CD14-positive monocyte (primary cell): ENCODE data around the gene CUX1. TPM values are rescaled to one million over a fixed set of nuclear protein-coding genes. Genes with fewer than 3 reads are reported as not detected.

Source experiments
- DNase-seq, 3 donors: peaks; one replicate each; pipeline ENCODE4 v3.0.0-alpha.2; 2011 to 2022
- H2AFZ ChIP-seq: 2 replicates; pipeline ENCODE4 v1.6.0; 2012; ENCODE audit warnings: mild to moderate bottlenecking, low read depth, low read length, inconsistent platforms; ENCODE audit not compliant: insufficient read depth, poor library complexity, severe bottlenecking
- H3K27ac ChIP-seq, 2 donors: 1 replicate in 1 of 2; 2 replicates in 1 of 2; pipeline ENCODE4 v1.5.1; 2012 to 2013; ENCODE audit warnings: low read length in 2 of 2, control low read depth in 1 of 2, inconsistent platforms in 1 of 2, low read depth in 1 of 2, mild to moderate bottlenecking in 1 of 2
- H3K27me3 ChIP-seq, 2 donors: one replicate each; pipeline versions ENCODE4 v1.6.0 to v1.6.1; 2011 to 2013; ENCODE audit warnings: low read length in 2 of 2; ENCODE audit not compliant: control insufficient read depth in 2 of 2, insufficient read depth in 2 of 2
- H3K36me3 ChIP-seq, 2 donors: replicated peaks in 1 of 2; 1 replicate in 1 of 2; 2 replicates in 1 of 2; pipeline versions ENCODE4 v1.5.1 to v1.6.1; 2012 to 2013; ENCODE audit warnings: low read length in 2 of 2, control low read depth in 1 of 2, inconsistent platforms in 1 of 2, mild to moderate bottlenecking in 1 of 2; ENCODE audit not compliant: insufficient read depth in 2 of 2, control insufficient read depth in 1 of 2
- H3K4me1 ChIP-seq, 2 donors: 1 replicate in 1 of 2; 2 replicates in 1 of 2; pipeline versions ENCODE4 v1.5.1 to v1.6.1; 2012 to 2013; ENCODE audit warnings: low read length in 2 of 2, control low read depth in 1 of 2, inconsistent platforms in 1 of 2, mild to moderate bottlenecking in 1 of 2, moderate library complexity in 1 of 2; ENCODE audit not compliant: insufficient read depth in 2 of 2, control insufficient read depth in 1 of 2
- H3K4me2 ChIP-seq: replicated peaks from 2 replicates; pipeline ENCODE3; 2012; ENCODE audit warnings: low read length, moderate library complexity, mild to moderate bottlenecking; ENCODE audit not compliant: poor library complexity, severe bottlenecking; ENCODE audit errors: extremely low read depth
- H3K4me3 ChIP-seq, 3 experiments: fragments of 200-600 bp in 1 of 3; sonication (generic) in 1 of 3; replicated peaks in 1 of 3; 1 replicate in 2 of 3; 2 replicates in 1 of 3; pipeline ENCODE4 v1.5.1; 2011 to 2013; ENCODE audit warnings: low read length in 3 of 3, mild to moderate bottlenecking in 3 of 3, control low read depth in 2 of 3, low read depth in 2 of 3, inconsistent platforms in 1 of 3, moderate library complexity in 1 of 3
- H3K79me2 ChIP-seq: 2 replicates; pipeline ENCODE4 v1.6.0; 2012; ENCODE audit warnings: mild to moderate bottlenecking, control low read depth, inconsistent platforms, low read length, moderate library complexity; ENCODE audit not compliant: insufficient read depth
- H3K9ac ChIP-seq: 2 replicates; pipeline ENCODE4 v1.6.0; 2017; ENCODE audit warnings: low read length, mild to moderate bottlenecking; ENCODE audit not compliant: insufficient read depth, poor library complexity, severe bottlenecking
- H3K9me3 ChIP-seq, 2 donors: replicated peaks in 1 of 2; 1 replicate in 1 of 2; 2 replicates in 1 of 2; pipeline versions ENCODE4 v1.5.1 to v1.6.1; 2012 to 2013; ENCODE audit warnings: low read length in 2 of 2, control low read depth in 1 of 2; ENCODE audit not compliant: control insufficient read depth in 1 of 2, insufficient read depth in 1 of 2
- H4K20me1 ChIP-seq: 2 replicates; pipeline ENCODE4 v1.6.0; 2012; ENCODE audit warnings: mild to moderate bottlenecking, low read length, control low read depth, moderate library complexity; ENCODE audit not compliant: insufficient read depth
- H3K27ac Mint-ChIP-seq, 7 donors: one replicate each; pipeline ENCODE4 v1.8.0; 2020; ENCODE audit warnings: mild to moderate bottlenecking in 7 of 7, mixed read lengths in 7 of 7, moderate library complexity in 6 of 7, inconsistent platforms in 2 of 7
- H3K27me3 Mint-ChIP-seq, 3 donors: one replicate each; pipeline ENCODE4 v1.8.0; 2021 to 2022; ENCODE audit warnings: low read depth in 3 of 3, mild to moderate bottlenecking in 3 of 3, mixed read lengths in 3 of 3, moderate library complexity in 3 of 3, inconsistent platforms in 1 of 3
- H3K36me3 Mint-ChIP-seq, 2 donors: one replicate each; pipeline ENCODE4 v1.8.0; 2020; ENCODE audit warnings: mixed read lengths in 2 of 2, inconsistent platforms in 1 of 2, mild to moderate bottlenecking in 1 of 2
- H3K4me1 Mint-ChIP-seq: one replicate; pipeline ENCODE4 v1.8.0; 2020; ENCODE audit warnings: mild to moderate bottlenecking, mixed read lengths
- H3K4me3 Mint-ChIP-seq, 2 donors: one replicate each; pipeline ENCODE4 v1.8.0; 2020; ENCODE audit warnings: mild to moderate bottlenecking in 2 of 2, mixed read lengths in 2 of 2, moderate library complexity in 1 of 2
- H3K9me3 Mint-ChIP-seq, 7 donors: one replicate each; pipeline ENCODE4 v1.8.0; 2020 to 2022; ENCODE audit warnings: mixed read lengths in 7 of 7, mild to moderate bottlenecking in 6 of 7, moderate library complexity in 6 of 7, inconsistent platforms in 2 of 7
- CTCF ChIP-seq: fragments of 200-600 bp; IDR thresholded peaks from one replicate; pipeline ENCODE4 v1.8.0; 2022; ENCODE audit warnings: antibody characterized with exemption, mild to moderate bottlenecking
- WGBS: methylation state at CpG from one replicate; pipeline ENCODE4 v1.1.5; 2013; ENCODE audit warnings: missing lambda C conversion rate; ENCODE audit not compliant: insufficient coverage; 5-methylcytosine and 5-hydroxymethylcytosine counted together
- intact Hi-C, 2 donors: fragments of 100-400 bp; cut with micrococcal nuclease; formaldehyde crosslinking; loops; one replicate each; pipeline versions ENCODE4 v1.15.0 to v1.15.1; 2023
- polyA plus RNA-seq, 3 donors: library from polyadenylated mRNA; depleted of rRNA in 1 of 3; unstranded in 2 of 3; stranded (reverse) in 1 of 3; fragments of 300-500 nt in 2 of 3; fragments of >200 nt in 1 of 3; fragmentation: Illumina TruSeq in 2 of 3; gene quantifications; 1 replicate in 2 of 3; 2 replicates in 1 of 3; pipeline ENCODE4 v1.2.3, GENCODE V29; 2012 to 2021

Gene CUX1
- polyA plus RNA-seq, 3 donors: 17.6 to 38.0 (median 28.0) TPM

DNA sequence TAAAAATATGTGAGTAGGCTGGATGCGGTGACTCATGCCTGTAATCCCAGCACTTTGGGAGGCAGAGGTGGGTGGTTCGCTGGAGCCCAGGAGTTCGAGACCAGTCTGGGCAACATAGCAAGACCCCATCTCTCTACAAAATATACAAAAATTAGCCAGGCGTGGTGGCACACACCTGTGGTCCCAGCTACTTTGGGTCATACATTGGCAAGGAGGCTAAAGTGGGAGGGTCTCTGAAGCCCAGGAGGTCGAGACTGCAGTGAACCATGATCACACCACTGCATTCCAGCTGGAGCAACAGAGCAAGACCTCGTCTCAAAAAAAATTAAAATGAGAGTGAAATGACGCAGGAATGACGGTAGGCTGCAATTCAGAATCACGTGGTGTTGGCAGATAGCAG, 404.5 kb downstream of the CUX1 start:
- Histone ChIP-seq H3K4me3 (no peak overlapping the region), H3K9ac (no peak overlapping the region), H3K27ac (no peak overlapping the region), H2AFZ (no peak overlapping the region), H4K20me1 (peaks cover 54% of the 10 kb centered on the region), H3K9me3 (no peaks in the 10 kb centered on the region), H3K36me3 (peaks cover 28 to 73% of the 10 kb centered on the region in 2 donors), H3K4me1 (no peaks in the 10 kb centered on the region), H3K27me3 (no peaks in the 10 kb centered on the region), H3K4me2 (no peak overlapping the region), H3K79me2 (no peaks in the 10 kb centered on the region)
- H3K27ac Mint-ChIP-seq: peak overlapping the region in 1 of 7 donors; percentile 37
- intact Hi-C loops: no loop called here
- H3K27me3 Mint-ChIP-seq: no peaks in the 10 kb centered on the region
- no peaks in the 10 kb centered on the region for H3K4me1 Mint-ChIP-seq
- H3K9me3 Mint-ChIP-seq: peaks cover 0 to 2% (median 0%) of the 10 kb centered on the region in 7 donors
- H3K36me3 Mint-ChIP-seq: peaks cover 43 to 78% of the 10 kb centered on the region in 2 donors
- no peak for TF ChIP-seq CTCF
- H3K4me3 Mint-ChIP-seq: no peak overlapping the region
- WGBS: 86% methylated on average over 4 of the region's 9 CpGs
- no peak for DNase-seq

DNA sequence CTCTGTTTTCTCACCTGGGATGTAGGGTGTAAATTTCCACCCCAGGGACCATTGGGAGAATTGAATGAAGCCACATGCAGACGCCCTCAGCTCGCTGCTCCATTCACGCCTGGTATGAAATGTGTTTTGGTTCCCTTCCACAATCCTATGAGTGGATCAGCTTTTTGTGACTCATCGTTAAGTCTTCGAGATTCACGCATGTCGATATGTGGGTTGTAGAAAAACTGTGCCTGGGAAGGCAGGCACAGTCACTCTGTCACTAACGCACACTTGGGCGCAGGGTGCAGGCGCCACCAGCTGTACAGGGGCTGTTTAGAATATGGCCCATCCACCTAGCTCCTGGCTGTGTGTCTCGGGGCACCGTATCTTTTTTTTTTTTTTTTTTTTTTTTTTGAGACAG, 405.0 kb downstream of the CUX1 start:
- H3K79me2 ChIP-seq: no peaks in the 10 kb centered on the region
- no peak overlapping the region for H2AFZ ChIP-seq
- 98% methylated on average over 5 of the region's 12 CpGs for WGBS
- no peak for TF ChIP-seq CTCF
- H4K20me1 ChIP-seq: peaks cover 49% of the 10 kb centered on the region
- no peak overlapping the region for H3K4me2 ChIP-seq
- DNase-seq: no peak
- Mint-ChIP-seq H3K36me3 (peaks cover 43 to 77% of the 10 kb centered on the region in 2 donors), H3K4me3 (no peak overlapping the region), H3K4me1 (no peaks in the 10 kb centered on the region), H3K9me3 (peaks cover 0 to 2% (median 0%) of the 10 kb centered on the region in 7 donors), H3K27me3 (no peaks in the 10 kb centered on the region), H3K27ac (peak overlapping the region in 1 of 7 donors; percentile 37)
- H3K9me3 ChIP-seq: no peaks in the 10 kb centered on the region
- H3K36me3 ChIP-seq: peaks cover 33 to 73% of the 10 kb centered on the region in 2 donors
- no peak overlapping the region for H3K9ac ChIP-seq
- H3K27me3 ChIP-seq: no peaks in the 10 kb centered on the region
- no peak overlapping the region for H3K27ac ChIP-seq
- no peak overlapping the region for H3K4me3 ChIP-seq
- intact Hi-C loops: no loop called here
- no peaks in the 10 kb centered on the region for H3K4me1 ChIP-seq
